HEK293 (cell line): ENCODE measurements around the gene ASTN2.

ENCODE experiments used
- CTCF ChIA-PET: fragments of 350-600 bp; formaldehyde crosslinking; extraction: SDS; loops from one replicate; lab custom pipeline; 2021; ENCODE audit warnings: antibody characterized with exemption; lab: Yijun Ruan, JAX
- POLR2A ChIA-PET: fragments of 300-600 bp; formaldehyde crosslinking; extraction: SDS; loops from one replicate; lab custom pipeline; 2020; ENCODE audit warnings: antibody characterized with exemption, inconsistent platforms; lab: Yijun Ruan, JAX
- H3K27ac ChIP-seq: fragments of 200-500 bp; sonication (Bioruptor generic); 2 replicates; pipeline ENCODE4 v1.5.1; 2014; ENCODE audit warnings: low read depth, low read length, control low read depth, inconsistent platforms; ENCODE audit errors: extremely low read depth
- H3K36me3 ChIP-seq, 2 experiments: fragments of 200-500 bp in 1 of 2; sonication (Bioruptor generic) in 1 of 2; 1 replicate in 1 of 2; 2 replicates in 1 of 2; pipeline ENCODE4 v1.5.1; 2014 to 2017; ENCODE audit warnings: inconsistent platforms in 2 of 2, low read length in 2 of 2; ENCODE audit not compliant: control insufficient read depth in 2 of 2, insufficient read depth in 1 of 2
- H3K4me1 ChIP-seq: fragments of 200-500 bp; sonication (Bioruptor generic); 2 replicates; pipeline ENCODE4 v1.5.1; 2014; ENCODE audit warnings: mild to moderate bottlenecking, low read length, inconsistent platforms; ENCODE audit not compliant: control insufficient read depth, insufficient read depth
- H3K4me3 ChIP-seq: 2 replicates; pipeline ENCODE4 v1.5.1; 2011; ENCODE audit warnings: low read depth, mild to moderate bottlenecking, control low read depth, low read length, moderate library complexity
- H3K9me3 ChIP-seq: fragments of 200-500 bp; sonication (Bioruptor generic); 2 replicates; pipeline ENCODE4 v1.5.1; 2014; ENCODE audit warnings: low read depth, low read length, inconsistent platforms; ENCODE audit not compliant: control insufficient read depth, insufficient read depth
- HIC1 ChIP-seq: fragments of 450-650 bp; formaldehyde crosslinking; IDR thresholded peaks from 2 replicates; pipeline ENCODE4 v1.5.1; 2016; ENCODE audit warnings: missing biosample characterization, missing genetic modification characterization
- SP3 ChIP-seq: fragments of 450-650 bp; formaldehyde crosslinking; IDR thresholded peaks from 2 replicates; pipeline ENCODE4 v1.5.1; 2016; ENCODE audit warnings: missing biosample characterization, missing genetic modification characterization
- SP7 ChIP-seq: fragments of 450-650 bp; formaldehyde crosslinking; IDR thresholded peaks from 2 replicates; pipeline ENCODE4 v1.5.1; 2016; ENCODE audit warnings: missing biosample characterization, missing genetic modification characterization
- ZBTB17 ChIP-seq: fragments of 450-650 bp; formaldehyde crosslinking; IDR thresholded peaks from 2 replicates; pipeline ENCODE4 v1.5.1; 2016; ENCODE audit warnings: missing biosample characterization, missing genetic modification characterization
- ZNF211 ChIP-seq: fragments of 450-650 bp; formaldehyde crosslinking; IDR thresholded peaks from 2 replicates; pipeline ENCODE4 v1.5.1; 2016; ENCODE audit warnings: low read depth, missing biosample characterization, missing genetic modification characterization
- ZNF274 ChIP-seq, 2 experiments: fragments of 200-500 bp in 1 of 2; fragments of 450-650 bp in 1 of 2; sonication (Bioruptor generic) in 1 of 2; formaldehyde crosslinking in 1 of 2; IDR thresholded peaks; 2 replicates each; pipeline versions ENCODE4 v1.5.1 to v1.6.1; 2014 to 2016; ENCODE audit warnings: borderline replicate concordance in 1 of 2, inconsistent platforms in 1 of 2, low read length in 1 of 2, missing biosample characterization in 1 of 2, missing genetic modification characterization in 1 of 2
- ZNF280D ChIP-seq: fragments of 450-650 bp; formaldehyde crosslinking; IDR thresholded peaks from 2 replicates; pipeline ENCODE4 v1.5.1; 2016; ENCODE audit warnings: missing biosample characterization, missing genetic modification characterization
- ZNF423 ChIP-seq: fragments of 450-650 bp; formaldehyde crosslinking; IDR thresholded peaks from 2 replicates; pipeline ENCODE4 v1.5.1; 2016; ENCODE audit warnings: missing biosample characterization, missing genetic modification characterization
- ZNF510 ChIP-seq: fragments of 450-650 bp; formaldehyde crosslinking; IDR thresholded peaks from 2 replicates; pipeline ENCODE4 v1.5.1; 2018; ENCODE audit warnings: mild to moderate bottlenecking, missing genetic modification characterization, missing biosample characterization; ENCODE audit not compliant: insufficient replicate concordance
- ZNF518A ChIP-seq: fragments of 450-650 bp; formaldehyde crosslinking; conservative IDR thresholded peaks from 2 replicates; pipeline ENCODE4 v1.5.1; 2016; ENCODE audit warnings: low read depth, missing biosample characterization, missing genetic modification characterization
- ZNF544 ChIP-seq: fragments of 450-650 bp; formaldehyde crosslinking; IDR thresholded peaks from 2 replicates; pipeline ENCODE4 v1.5.0; 2017; ENCODE audit warnings: missing biosample characterization, missing genetic modification characterization
- ZNF701 ChIP-seq: fragments of 450-650 bp; formaldehyde crosslinking; IDR thresholded peaks from 2 replicates; pipeline ENCODE4 v1.5.1; 2016; ENCODE audit warnings: missing biosample characterization, missing genetic modification characterization
- ZNF747 ChIP-seq: fragments of 450-650 bp; formaldehyde crosslinking; IDR thresholded peaks from 2 replicates; pipeline ENCODE4 v1.5.1; 2016; ENCODE audit warnings: missing biosample characterization, missing genetic modification characterization
- ZNF76 ChIP-seq: fragments of 450-650 bp; formaldehyde crosslinking; IDR thresholded peaks from 2 replicates; pipeline ENCODE4; 2016; ENCODE audit warnings: low read depth, missing biosample characterization, missing genetic modification characterization, borderline replicate concordance
- ZNF776 ChIP-seq: fragments of 450-650 bp; formaldehyde crosslinking; IDR thresholded peaks from 2 replicates; pipeline ENCODE4 v1.5.0; 2017; ENCODE audit warnings: missing biosample characterization, missing genetic modification characterization, borderline replicate concordance
- ZNF792 ChIP-seq: fragments of 450-650 bp; formaldehyde crosslinking; IDR thresholded peaks from 2 replicates; pipeline ENCODE4 v1.5.1; 2016; ENCODE audit warnings: missing biosample characterization, missing genetic modification characterization

The ASTN2 gene

GRCh38 chr9:116605060-116605459, 809.8 kb downstream of the ASTN2 start (continued):
- TF ChIP-seq HIC1 (tag by site-specific recombination) (no peak), ZNF76 (no peak), ZNF211 (tag by site-specific recombination) (no peak), SP7 (tag by site-specific recombination) (no peak)

GRCh38 chr9:116604251-116604650, 810.6 kb downstream of the ASTN2 start:
- ChIA-PET CTCF (interaction anchor here (0.7 to 1.3 kb wide), 3 partner anchors 14 to 35 kb away, joined by 3 to 4 read pairs (median 4); no protein-coding TSS in a partner anchor), POLR2A (no interaction called here)
- H3K9me3 ChIP-seq, result no peaks in the 10 kb centered on the region
- no peak for TF ChIP-seq SP3 (tag by site-specific recombination)
- no peak for TF ChIP-seq ZBTB17 (tag by site-specific recombination)
- no peak for TF ChIP-seq ZNF776 (tag by site-specific recombination)
- TF ChIP-seq, all 188 proteins: peak for 0
- Histone ChIP-seq H3K4me1 (no peaks in the 10 kb centered on the region), H3K27ac (no peak overlapping the region), H3K36me3 (no peaks in the 10 kb centered on the region), H3K4me3 (no peak overlapping the region)

GRCh38 chr9:116599342-116599884, 815.4 kb downstream of the ASTN2 start:
- Histone ChIP-seq H3K4me3 (no peak overlapping the region), H3K36me3 (no peaks in the 10 kb centered on the region), H3K9me3 (no peaks in the 10 kb centered on the region), H3K27ac (no peak overlapping the region), H3K4me1 (no peaks in the 10 kb centered on the region)
- no peak for TF ChIP-seq ZNF701
- ChIA-PET CTCF (no interaction called here), POLR2A (no interaction called here)

GRCh38 chr9:116596646-116597045, 818.2 kb downstream of the ASTN2 start:
- CTCF ChIA-PET, result interaction anchor here (0.6 to 0.7 kb wide), 2 partner anchors 23 to 25 kb away, joined by 3 read pairs; no protein-coding TSS in a partner anchor
- TF ChIP-seq ZNF274 (IDR thresholded peaks at IDR 0.05; ENCODE audit: low read length), result no peak
- no peak for TF ChIP-seq ZNF274 (tag by site-specific recombination; IDR thresholded peaks at IDR 0.05; ENCODE audit: borderline replicate concordance)
- TF ChIP-seq ZNF518A (tag by site-specific recombination), result no peak
- TF ChIP-seq ZNF423, result no peak
- TF ChIP-seq ZNF510 (tag by site-specific recombination), result no peak
- no peak for TF ChIP-seq ZNF280D (tag by site-specific recombination)
- no peak for TF ChIP-seq ZNF792 (tag by site-specific recombination)
- TF ChIP-seq ZNF747 (tag by site-specific recombination), result no peak
- no peak for TF ChIP-seq ZNF544 (tag by site-specific recombination)
- POLR2A ChIA-PET, result no interaction called here

More at GRCh38 chr9:116596646-116597045, 818.2 kb downstream of the ASTN2 start:
- no peaks in the 10 kb centered on the region for H3K4me1 ChIP-seq
- no peak overlapping the region for H3K27ac ChIP-seq
- no peak overlapping the region for H3K4me3 ChIP-seq
- no peaks in the 10 kb centered on the region for H3K36me3 ChIP-seq
- no peaks in the 10 kb centered on the region for H3K9me3 ChIP-seq
